Omental fat pad (tissue), 4 donors: ENCODE data around the gene CHST1. TPM values are rescaled to one million over a fixed set of nuclear protein-coding genes. Genes with fewer than 3 reads are reported as not detected.

Source experiments
- ATAC-seq: fragments of 150-250 bp; one replicate; pipeline ENCODE4 v1.9.1; 2016; ENCODE audit warnings: mild to moderate bottlenecking, moderate library complexity; ENCODE audit not compliant: low FRiP score
- DNase-seq: peaks from one replicate; pipeline ENCODE4 v3.0.0-alpha.2; 2019; ENCODE audit warnings: low spot score
- CTCF ChIP-seq, 3 donors: fragments of 450-650 bp; IDR thresholded peaks; one replicate each; pipeline ENCODE4 v1.5.1; 2016 to 2017; ENCODE audit warnings: antibody characterized with exemption in 3 of 3, mild to moderate bottlenecking in 3 of 3, moderate library complexity in 2 of 3
- total RNA-seq, 4 donors: library from RNA; depleted of rRNA; stranded (reverse); fragments of >200 nt; gene quantifications; one replicate each; pipeline ENCODE4 v1.1.0, GENCODE V29; 2016

The CHST1 gene
- total RNA-seq, 4 donors from 2014 or later: 0.37 to 8.4 (median 2.7) TPM

DNA sequence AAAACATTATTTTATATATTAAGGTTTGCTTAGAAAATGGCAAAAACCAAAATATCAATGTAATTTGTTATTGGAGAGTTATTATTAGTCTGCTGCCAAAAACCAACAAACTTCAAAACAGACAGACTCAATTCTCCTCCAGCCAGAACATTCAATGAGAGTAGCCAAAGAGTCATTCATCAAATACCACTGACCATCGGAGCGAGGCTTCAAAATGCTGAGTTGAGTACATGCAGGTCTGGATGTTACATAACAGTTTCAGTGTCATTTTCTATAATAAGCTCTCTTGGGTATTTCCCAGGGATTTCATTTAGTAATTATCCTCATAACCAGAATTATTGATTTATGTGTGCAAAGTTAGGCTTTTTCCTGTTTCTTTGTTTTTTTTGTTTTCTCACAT is 42.6 kb downstream of the CHST1 start:
- TF ChIP-seq CTCF (IDR thresholded peaks at IDR 0.05): no peak
- ATAC-seq: no peak
- no peak for DNase-seq

- DNase-seq: no peak
- no peak for ATAC-seq
- TF ChIP-seq CTCF (IDR thresholded peaks at IDR 0.05): no peak
Measured at GRCh38 chr11:45622283-45622682, 43.1 kb downstream of the CHST1 start.

DNA sequence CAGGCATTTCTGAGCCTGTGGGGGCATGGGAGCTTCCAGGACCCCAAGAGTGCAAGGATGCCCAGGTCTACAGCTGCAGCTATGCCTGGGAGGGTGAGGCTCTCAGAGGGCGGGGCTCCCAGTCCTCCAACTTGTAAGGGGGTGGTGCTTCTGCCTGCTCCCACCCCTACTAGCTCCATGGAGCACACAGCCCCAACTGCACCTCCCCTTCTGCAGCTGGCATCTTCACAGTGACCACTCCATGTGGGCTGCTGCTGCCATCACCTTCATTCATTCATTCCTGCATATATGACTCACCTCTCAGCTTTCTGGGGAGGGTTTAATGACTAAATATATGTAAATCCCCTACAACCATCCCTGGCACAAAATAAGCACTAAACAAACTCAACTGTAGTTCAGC is 43.8 kb downstream of the CHST1 start:
- ATAC-seq (no peak), DNase-seq (no peak)
- no peak for TF ChIP-seq CTCF (IDR thresholded peaks at IDR 0.05)

DNA sequence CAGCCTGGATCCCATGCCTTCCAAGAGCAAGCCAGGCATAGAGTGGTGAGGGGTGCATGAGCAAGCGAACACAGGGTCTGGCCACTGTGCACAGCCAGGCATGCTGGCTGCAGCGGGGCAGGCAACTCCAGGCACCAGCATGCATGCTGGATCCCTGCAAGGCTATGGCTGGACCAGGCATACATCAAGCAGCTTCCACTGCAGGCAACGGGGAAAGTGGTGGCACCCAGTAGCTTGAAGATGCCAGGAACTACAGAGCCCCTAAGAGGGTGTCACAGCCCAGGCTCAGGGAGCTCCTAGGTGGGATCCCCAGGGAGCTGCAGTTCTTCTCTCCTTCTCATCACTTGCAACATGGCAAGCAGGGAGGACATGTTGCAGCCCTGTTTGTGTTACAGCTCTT is 45.2 kb downstream of the CHST1 start:
- DNase-seq (no peak), ATAC-seq (no peak)
- no peak for TF ChIP-seq CTCF (IDR thresholded peaks at IDR 0.05)

DNA sequence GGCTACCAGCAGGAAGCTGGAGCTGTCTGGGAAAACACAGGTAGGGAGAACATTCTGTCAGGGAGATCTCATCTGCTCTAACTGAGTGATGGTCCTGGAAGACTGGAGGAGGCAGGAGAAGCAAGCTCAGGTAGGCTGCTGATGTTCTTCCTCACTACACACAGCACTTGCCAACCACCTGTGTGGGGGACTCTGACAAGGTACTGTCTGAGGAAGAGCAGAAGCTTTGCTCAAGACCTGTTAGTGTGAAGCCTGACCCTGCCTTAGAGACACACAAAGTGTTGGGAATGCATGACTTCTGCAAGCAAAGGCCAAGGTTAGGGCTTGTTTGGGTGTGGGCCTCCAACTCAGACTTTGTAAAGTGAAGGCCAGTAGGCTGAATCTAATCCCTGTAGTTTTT is 46.5 kb downstream of the CHST1 start:
- no peak for ATAC-seq
- no peak for TF ChIP-seq CTCF (IDR thresholded peaks at IDR 0.05)
- no peak for DNase-seq

DNA sequence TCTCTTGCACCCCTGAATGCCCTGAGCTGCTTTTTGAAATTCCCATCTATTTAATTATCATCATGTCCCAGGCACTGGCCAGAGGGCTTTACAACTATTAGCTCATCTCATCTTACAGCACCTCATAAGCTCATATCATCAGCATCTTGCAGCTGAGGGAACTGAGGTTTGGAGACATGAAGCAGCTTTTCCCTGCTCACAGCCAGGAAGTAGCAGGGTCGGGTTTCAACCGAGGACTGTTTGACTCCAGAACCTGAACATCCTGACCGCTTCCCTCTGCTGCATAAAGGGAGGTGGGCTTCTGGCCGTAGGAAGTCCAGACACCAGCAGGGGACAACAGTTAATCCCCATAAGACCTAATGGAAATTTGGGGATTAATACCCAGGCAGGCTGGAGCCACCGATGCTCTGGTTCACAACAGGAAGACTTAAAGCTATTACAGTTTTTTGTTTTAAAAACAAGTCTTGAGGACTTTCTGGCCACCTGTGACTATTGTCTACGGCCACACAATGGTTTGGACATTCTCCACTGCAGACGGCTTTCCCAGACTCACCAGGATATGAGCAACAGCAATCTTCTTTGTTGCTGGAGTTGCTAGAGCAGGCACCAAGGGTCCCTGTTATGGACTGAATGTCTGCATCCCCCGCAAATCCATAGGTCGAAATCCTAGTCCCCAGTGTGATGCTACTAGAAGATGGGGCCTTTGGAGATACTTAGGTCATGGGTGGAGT is 47.4 kb downstream of the CHST1 start:
- DNase-seq: no peak
- ATAC-seq: no peak
- no peak for TF ChIP-seq CTCF (IDR thresholded peaks at IDR 0.05)

DNA sequence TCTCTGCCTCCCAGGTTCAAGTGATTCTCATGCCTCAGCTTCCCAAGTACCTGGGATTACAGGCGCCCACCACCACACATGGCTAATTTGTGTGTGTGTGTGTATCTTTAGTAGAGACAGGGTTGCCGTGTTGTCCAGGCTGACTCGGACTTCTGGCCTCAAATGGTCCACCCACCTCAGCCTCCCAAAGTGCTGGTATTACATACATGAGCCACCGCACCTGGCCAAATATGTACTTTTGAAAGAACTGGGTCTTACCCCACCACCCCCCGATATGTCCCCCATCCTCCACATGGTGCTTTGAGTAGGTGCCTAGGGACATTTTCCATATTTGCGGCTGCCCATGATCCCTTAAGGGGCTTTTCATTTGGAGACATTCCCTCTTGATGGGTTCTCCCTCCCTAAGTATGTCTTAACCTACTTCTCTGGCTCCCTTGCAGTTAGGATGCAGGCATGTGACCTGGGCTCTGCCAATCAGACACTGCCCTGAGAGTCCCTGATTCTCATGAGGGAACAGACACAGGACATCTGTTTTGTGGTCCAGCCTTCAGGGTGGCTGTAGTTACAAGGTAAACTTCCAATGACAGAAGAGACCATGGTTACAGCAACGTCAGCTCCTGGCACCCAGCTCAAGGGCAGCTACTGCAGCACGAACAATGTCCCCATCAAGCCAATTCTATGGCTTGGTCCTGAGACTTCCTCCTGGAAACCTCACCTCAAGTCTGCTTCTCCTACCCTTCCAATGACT is 48.4 kb downstream of the CHST1 start:
- no peak for DNase-seq
- no peak for TF ChIP-seq CTCF (IDR thresholded peaks at IDR 0.05)
- ATAC-seq: no peak
